Nucleus accumbens (tissue), 56 donors: ENCODE data around the gene DYNC2LI1.
"Not testable (repeated sequence)": the region's sequence is repeated elsewhere in the genome, so short reads cannot be mapped to it uniquely, and the experiment has no call there.

Experiments used
- DNase-seq, 56 donors: peaks; one replicate each; lab custom pipeline; 2025; lab: John Stamatoyannopoulos, UW

DYNC2LI1 gene

DNA sequence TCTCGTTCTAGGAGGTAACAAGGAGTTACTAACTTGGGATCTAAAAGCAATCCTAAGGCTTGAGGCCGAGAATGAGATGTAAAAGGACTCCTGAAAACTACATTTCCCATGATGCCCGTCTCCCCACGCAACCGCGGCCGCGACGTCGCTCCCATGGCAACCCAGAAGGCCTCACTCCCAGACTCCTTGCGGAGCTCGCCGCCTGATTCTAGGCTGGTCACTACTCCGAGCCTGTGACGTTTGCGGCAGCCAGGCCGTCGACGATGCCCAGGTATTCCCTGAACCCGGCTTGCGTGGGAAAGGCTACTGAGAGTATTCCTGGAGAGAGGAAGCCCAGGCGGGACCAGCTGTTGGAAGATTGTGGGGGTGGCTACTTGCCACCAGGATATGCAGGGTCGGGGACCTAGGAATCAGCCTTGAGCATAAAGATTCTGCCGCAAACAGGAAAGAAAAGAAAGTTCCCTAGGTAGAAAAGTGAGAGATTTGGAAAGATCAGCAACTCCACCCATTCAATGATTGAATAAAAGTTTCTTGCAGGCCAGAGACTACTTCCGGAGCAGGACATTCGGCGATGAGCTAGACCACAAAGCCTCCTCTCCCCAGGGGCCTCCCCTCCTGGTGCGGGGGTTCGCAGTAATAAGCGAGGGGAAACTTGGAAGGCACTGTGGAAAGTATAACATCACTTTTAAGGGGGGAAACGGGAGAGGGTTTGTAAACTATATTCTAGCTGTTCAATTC is at the start of gene DYNC2LI1:
DYNC2LI1 (plus strand) TSS at position 164 of the 738 bp plus-strand sequence; CDS start at position 264, 100 bp downstream.
- peak; percentile 15 to 92 (median 77) for DNase-seq

DNA sequence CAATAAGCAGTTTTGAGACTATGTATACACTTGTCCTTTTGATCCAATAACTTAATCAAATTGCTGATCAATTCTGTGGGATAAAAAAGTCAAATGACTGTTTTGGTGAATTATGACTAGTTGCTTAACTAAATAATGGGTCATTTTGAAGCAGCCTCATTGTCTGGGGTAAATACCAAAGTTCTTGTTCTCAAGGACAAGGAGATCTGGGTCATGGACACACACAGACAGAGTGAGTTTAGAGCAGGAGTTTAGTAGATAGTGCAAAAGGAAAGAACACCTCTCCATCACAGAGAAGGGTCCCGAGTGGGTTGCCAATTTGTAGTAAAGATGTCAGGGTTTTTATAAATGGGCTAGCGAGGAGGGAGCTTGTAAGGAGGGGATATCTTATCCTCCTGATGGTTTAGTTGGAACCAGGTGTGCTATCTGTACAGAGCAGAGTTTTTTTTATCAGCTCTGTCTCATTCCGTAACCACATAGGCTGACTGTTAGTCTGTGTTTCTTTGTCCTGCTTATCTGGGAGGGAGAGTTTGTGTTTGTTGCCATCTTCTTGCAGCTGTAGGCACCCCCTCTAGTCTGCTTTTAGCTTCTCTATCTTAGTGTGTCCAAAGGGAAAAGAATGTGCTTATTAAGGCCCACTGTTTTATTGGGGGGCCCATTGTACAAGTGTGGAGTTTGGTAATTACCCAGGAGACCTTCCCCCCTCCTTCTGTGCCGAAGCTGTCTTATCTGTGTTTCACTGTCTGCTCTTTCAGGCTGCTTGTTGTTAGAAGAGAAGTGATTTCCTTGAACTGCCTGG is 48.9 kb upstream of the DYNC2LI1 start:
- DNase-seq, result no peak

DNA sequence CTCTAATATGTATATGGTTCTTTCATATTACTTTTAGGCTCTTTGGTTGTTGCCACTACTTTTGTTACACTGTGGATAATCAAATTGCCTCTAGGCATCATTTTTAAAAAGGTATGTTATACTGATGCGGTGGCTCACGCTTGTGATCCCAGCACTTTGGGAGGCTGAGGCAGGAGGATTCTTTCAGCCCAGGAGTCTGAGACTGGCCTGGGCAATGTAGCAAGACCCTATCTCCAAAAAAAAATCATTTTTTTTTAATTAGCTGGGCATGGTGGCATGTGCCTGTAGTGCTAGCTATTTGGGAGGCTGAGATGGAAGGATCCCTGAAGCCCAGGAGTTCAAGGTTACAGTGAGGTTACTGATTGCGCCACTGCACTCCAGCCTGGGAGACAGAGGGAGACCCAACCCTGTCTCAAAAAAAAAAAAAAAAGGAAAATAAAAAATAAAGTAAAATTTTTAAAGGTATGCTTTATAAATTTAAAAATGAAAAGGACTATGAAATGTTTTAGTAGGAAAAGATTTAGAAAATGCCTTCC is 48.1 kb upstream of the DYNC2LI1 start:
- no peak for DNase-seq

DNA sequence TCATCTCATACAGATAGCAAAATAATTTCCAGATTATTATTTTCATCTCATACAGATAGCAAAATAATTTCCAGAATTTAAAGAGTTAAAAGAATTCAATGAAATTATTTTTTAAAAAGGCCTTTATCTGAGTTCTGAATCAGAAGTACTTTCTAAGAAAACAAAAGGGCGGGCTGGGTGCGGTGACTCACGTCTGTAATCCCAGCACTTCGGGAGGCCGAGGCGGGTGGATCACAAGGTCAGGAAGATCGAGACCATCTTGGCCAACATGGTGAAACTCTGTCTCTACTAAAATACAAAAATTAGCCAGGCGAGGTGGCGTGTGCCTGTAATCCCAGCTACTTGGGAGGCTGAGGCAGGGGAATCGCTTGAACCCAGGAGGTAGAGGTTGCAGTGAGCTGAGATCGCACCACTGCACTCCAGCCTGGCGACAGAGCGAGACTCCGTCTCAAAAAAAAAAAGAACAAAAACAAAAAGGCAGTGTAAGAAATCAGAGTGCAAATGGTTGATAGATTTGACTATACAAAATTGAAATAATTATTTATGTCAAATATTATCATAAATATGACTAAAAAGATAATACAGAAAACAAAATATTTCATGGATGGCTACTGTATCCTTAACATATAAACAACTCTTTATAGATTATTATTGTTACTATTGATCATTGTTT is 46.7 kb upstream of the DYNC2LI1 start:
- DNase-seq, result not testable (repeated sequence)

DNA sequence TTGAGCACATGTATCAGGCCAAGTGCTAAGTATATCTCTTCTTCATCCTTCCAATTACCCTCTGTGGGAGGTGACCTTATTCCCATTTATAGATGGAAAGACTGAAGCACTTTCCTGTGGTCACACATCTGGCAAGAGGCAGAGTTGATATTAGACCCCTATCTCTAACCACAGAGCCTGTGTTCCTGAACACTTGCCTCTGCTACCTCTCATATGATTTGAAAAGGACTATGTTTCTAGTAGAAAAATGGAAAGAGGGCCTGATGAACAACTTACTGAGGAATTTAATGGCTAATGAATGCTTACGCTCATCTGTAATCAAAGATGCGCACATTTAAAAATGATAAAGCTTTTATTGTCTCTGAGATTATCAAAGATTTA is 46.2 kb upstream of the DYNC2LI1 start:
- DNase-seq, result no peak

DNA sequence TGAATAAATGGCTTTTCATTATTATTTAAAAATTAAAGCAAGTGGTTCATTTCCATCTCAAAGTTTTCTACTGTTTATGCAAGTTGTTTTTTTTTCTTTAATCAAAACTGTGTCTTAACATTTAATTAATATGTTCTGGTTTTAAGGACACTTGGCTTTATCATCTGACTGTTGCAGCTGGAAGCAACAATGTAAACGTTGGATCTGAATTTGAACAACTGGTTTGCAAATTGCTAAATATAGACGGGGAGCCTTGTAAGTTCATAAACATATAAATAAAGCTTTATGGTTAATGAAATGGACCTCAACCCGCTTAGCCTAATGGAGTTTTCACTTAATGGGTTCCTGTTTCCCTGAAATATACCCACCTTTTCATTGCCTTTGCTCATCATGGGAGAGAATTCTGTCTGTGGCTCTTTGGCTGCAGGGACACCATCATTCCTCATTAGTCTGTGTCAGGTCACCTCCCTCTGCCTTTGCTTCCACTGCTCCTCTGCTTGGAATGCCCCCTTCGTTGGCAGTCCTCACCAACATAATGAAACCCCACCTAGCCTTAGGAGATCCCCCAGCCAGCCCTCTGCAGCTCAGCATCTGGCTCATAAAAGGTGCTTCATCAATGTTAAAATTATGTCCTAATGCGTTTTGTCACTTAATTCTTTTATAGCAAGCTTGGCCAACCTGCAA is 44.2 kb upstream of the DYNC2LI1 start:
- no peak for DNase-seq

DNA sequence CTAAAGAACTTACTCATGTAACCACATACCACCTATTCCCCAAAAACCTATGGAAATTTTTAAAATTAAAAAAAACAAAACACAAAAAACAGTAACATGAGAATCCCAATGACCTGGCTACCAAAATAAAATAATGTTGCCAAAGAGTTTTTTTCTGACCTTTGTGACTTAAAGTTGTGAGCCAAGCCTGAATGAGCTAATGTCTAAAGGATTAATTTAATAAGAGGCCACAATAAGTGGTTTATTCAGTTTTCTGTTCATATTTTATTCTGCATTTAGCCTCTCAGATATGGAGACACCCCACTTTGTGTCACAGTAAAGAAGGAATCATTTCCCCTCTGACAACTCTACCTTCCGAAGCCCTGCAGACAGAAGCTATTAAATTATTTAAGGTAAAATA is 42.6 kb upstream of the DYNC2LI1 start:
- no peak for DNase-seq

DNA sequence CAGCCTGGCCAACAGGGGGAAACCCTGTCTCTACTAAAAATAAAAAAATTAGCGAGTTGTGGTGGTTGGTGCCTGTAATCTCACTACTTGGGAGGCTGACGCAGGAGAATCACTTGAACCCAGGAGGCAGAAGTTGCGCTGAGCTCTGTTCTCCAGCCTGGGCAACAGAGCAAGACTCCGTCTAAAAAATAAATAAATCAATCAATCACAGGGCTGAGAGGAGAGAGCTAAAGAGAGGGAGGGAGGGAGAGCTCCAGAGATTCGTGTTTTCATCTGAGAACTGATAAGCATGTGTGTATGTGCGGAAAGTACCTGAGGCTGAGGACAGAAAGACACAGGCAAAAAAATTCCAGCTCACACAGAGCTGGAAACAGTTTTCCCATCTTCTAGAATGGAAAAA is 37.2 kb upstream of the DYNC2LI1 start:
- DNase-seq, result no peak

DNA sequence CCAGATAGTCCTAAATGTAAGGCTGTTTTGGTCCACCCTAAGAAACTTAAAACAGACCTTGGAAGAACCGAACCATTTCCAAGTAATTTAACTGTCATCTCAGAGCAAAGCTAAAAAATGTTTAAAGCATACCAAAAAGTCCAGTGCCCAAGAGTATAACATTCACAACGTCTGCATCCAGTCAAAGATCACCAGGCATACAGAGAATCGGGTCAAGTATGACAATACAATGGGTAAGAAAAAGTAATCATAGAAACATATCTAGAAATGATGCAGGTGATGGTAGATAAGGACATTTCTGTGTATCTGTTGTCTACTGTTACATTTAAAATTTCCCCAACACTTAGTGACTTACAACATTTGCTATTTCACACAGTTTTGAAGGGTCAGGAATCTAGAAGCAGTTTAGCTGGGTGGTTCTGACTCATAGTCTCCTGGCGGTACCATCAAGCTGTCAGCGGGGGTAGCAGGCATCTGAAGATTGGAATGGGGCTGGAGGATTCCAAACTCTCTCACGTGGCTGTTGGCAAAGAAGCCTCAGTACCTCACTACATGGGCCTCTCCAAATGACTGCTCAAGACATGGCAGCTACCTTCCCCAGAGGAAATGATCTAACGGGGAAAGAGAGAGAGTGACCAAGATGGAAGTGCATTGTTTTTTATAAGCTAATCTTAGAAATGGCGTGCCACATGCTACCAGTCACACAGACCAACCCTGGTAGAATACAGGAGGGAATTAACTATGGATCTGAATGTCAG is 36.6 kb upstream of the DYNC2LI1 start:
- no peak for DNase-seq

DNA sequence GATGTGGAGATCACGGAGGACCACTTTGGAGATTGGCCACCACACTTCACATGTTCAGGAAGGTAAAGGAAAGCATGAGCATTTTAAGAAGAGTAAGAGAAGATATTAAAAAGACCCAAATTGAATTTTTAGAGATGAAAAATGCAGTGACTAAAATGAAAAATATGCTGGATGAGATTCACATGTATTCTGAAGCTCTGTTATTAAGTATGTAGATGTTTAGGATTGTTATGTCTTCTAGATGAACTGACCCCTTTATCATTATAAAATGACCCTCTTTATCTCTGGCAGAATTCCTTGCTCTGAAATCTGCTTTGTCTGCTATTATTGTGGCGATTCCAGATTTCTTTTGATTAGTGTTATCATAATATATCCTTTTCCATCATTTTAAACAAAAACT is 36.0 kb upstream of the DYNC2LI1 start:
- no peak for DNase-seq

DNA sequence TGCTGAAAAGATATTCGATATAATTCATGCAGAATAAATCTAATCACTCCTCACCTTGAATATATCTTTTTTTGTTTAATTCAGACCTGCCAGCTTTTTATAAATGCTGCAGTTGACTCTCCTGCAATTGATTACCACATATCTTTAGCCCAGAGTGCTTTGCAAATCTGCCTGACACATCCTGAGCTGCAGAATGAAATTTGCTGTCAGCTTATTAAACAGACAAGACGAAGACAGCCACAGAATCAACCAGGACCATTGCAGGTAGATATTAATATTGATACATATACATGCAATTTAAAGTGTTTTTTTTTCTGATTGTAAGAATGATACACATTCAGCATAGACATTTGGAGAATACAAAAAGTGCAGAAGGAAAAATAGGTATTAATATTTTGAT is 35.6 kb upstream of the DYNC2LI1 start:
- no peak for DNase-seq

DNA sequence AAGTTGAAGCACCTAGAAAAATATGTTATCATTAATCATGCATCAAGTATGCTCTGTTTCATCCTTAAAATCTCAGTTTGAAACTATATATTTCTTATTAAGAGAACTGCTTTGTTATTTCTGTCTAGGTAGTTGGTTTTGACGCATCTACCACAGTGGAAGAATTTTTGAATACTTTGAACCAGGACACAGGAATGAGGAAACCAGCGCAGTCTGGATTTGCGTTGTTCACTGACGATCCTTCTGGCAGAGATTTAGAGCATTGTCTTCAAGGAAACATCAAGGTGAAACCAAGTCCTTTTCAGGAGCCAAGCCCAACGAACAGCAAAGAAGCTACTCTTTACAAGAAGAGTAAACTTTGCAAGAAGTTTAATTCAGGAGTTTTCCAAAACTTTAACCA is 30.1 kb upstream of the DYNC2LI1 start:
- DNase-seq, result no peak

DNA sequence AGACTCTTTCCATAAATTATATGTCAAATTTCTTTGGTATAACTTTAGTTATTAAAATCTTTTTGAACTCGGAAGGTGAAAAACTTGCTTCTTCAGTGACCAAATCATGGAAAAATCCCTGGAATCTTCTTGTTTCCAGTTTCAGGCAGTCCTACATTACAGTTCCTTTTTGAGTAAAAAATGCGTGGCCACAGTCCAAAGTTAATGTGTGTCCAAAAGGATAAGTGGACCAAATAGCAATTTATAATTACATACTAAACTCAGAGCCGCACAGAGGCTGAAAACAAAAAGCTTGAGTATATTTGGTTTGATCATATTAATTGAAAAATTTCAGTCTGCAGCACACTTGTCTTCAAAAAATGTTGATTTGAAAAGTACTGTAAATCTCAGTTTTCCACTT is 28.4 kb upstream of the DYNC2LI1 start:
- DNase-seq, result no peak

DNA sequence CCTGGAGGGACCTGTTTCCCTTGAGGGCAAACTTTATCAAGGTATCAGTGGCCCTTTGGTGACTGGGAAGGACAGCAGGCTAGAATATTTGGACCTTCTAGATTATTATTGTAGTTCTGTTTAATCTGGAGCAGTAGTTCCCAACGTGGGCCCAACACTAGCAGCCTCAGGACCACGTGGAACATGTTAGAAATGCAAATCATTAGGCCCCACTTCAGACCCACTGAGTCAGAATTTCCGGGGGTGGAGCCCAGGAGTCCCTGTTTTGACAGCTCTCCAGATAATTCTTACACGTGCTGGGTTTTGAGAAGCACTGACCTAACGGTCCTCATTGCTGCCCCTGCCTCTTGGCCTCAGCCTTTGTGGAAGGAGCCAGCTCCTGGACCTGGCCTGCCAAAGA is 25.5 kb upstream of the DYNC2LI1 start:
- no peak for DNase-seq

DNA sequence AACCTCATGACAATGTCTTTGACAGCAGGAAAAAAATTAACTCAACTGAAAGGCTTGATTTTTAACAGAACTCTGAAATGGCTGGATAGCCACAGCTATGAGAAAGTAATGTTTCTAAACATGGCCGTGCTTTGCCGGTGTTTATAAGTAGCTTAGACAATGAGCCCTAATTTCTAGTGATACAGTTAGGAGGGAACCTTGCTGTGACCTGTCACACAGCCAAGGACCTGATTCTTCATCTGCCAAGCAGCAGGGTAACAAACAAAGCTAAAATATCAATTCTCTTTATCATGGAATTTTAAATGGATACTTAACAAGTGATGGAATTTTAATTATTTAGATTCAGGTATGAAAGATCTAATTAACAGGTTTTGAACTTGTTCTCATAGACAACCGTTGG is 24.3 kb upstream of the DYNC2LI1 start:
- no peak for DNase-seq

DNA sequence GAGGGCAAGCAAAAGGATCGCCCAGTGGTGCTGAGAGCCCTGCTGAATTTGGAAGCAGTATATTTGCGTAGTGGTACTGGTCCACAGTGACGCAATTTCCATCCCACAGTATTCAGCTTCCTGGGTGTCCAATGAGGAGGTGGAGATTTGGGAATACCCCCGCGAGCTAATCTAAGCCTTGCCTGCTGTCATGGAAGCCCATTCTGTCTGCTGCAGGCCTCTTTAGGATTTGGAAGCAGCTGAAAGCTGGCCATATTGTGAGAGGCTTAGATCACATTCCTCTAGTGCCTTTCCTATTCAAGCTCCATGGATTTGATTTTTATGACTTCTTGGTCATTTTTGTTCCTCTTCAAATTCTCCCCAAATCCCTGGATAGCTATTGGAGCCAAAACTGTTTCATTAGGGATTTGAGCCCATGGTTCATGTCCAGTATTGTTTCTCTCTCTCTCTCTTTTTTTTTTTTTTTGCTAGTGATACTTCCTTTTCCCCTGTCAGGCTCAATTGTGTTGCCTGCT is 22.3 kb upstream of the DYNC2LI1 start:
- no peak for DNase-seq

DNA sequence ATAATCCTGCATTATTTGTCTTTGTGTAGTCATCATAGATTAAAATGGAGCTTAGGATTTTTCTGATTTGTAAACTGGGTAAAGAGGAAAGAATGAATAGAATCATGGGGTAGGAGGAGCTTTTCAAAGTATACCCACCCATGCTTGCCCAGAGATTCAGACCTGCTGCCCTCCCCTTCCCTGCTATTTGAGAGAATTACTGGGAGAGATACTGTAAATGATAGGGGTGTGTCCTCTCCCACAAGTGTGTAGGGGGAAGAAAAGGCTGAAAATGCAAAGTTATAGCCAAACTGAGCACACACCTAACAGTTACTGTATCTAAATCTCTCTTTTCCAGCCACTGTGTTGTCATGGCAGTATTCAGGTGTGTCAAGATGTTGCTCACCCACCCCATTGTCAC is 21.5 kb upstream of the DYNC2LI1 start:
- peak in 2 of 56 donors; percentile 4 to 6 for DNase-seq

DNA sequence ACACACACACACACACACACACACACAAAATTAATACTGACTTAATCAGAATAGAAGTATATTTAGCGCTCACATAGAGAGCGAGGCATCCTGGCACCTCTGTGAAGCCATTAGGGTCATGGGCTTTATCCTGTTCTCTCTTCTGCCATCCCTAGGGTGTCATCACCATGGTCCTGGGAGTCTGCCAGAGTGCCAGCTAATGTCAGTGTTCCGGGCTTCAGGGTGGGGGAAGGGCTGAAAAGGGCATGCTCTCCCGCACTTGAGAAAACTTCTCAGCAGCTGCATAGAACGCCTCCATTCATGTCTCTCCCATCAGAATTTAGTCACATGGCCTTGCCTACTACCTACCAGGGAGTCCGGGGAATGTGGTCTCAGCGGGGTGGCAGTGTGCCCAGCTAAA is 19.7 kb upstream of the DYNC2LI1 start:
- peak in 9 of 56 donors; percentile 3 to 61 (median 5) for DNase-seq

DNA sequence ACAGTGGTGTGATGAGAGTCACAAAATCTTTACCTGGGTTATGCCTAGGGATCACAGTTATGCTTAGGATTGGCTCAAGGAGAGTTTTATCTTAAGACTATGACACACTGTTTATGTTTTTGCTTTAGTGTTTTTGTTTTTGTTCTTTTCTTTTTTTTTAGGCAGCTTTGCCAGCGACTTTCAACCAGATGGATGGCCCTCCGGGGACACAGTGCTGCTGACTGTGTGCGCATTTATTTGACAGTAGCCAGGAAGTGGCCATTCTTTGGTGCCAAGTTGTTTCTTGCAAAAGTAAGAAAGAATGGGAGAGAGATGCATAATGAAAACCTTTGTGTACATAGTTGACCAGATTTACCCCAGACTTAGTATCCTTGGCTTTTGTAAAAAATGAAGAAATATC is 15.1 kb upstream of the DYNC2LI1 start:
- DNase-seq, result no peak

DNA sequence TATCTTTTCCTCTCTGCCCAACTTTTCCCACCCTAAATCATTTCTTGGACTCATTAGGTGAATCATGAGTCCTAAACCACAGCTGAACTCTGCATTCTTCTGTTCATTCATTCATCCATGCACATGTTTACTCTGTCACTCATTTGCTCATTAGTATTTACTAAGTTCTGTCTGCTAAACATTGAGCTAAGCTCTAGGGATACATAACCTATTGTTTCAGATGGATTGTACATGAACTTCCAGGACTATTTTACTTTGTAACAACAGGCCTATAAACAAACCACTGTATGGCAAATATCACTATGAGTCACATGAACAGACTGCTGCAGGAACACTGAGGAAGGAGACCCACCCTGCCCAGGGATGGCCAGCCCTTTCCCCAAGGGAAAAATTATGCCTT is 14.6 kb upstream of the DYNC2LI1 start:
- DNase-seq, result no peak
